ENCODE measurements around the gene SEMA4D.

DNA sequence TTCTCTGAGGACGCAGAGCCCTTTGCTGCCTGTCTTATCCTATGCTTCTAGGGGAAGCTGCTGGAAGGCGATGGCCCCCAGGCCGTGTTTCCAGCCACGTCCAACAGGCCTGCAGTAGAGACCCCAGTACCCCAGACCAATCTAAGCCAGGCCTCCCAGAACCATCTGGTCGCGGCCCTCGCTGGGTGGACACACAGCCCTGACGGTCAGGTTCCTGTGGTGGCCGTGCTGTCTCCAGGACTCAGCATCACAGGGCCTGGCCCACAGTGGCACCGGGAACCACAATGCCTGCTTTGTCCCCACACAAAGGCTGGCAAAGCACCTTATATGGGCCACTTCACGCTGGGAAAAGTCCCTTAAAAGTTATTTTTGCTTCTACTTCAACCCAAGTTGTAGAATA, 44.5 kb downstream of the SEMA4D start:
- TF ChIP-seq, protein P1, sequence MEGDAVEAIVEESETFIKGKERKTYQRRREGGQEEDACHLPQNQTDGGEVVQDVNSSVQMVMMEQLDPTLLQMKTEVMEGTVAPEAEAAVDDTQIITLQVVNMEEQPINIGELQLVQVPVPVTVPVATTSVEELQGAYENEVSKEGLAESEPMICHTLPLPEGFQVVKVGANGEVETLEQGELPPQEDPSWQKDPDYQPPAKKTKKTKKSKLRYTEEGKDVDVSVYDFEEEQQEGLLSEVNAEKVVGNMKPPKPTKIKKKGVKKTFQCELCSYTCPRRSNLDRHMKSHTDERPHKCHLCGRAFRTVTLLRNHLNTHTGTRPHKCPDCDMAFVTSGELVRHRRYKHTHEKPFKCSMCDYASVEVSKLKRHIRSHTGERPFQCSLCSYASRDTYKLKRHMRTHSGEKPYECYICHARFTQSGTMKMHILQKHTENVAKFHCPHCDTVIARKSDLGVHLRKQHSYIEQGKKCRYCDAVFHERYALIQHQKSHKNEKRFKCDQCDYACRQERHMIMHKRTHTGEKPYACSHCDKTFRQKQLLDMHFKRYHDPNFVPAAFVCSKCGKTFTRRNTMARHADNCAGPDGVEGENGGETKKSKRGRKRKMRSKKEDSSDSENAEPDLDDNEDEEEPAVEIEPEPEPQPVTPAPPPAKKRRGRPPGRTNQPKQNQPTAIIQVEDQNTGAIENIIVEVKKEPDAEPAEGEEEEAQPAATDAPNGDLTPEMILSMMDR (conservative IDR thresholded peaks at IDR 0.05): no peak
- no peak for TF ChIP-seq EZH2 (IDR thresholded peaks at IDR 0.05; ENCODE audit: low read depth)

Data from PC-9 (cell line).